Right lobe of liver (tissue), 4 donors: ENCODE results near the gene SMPX.

Experiments
- CTCF ChIP-seq, 4 donors: fragments of 200-600 bp in 3 of 4; fragments of 450-650 bp in 1 of 4; IDR thresholded peaks; one replicate each; pipeline versions ENCODE4 v1.5.1 to v1.8.0; 2016 to 2022; ENCODE audit warnings: antibody characterized with exemption in 4 of 4, mild to moderate bottlenecking in 2 of 4
- POLR2A ChIP-seq: fragments of 450-650 bp; IDR thresholded peaks from one replicate; pipeline ENCODE4 v1.6.1; 2017; ENCODE audit warnings: antibody characterized with exemption, mild to moderate bottlenecking
- donor health status: DM: no; HTN: no; CAD: no.
- donor health status: DM: no; HTN: no; CAD: no.
- donor health status: DM: no; HTN: yes; CAD: no.

GRCh38 chrX:21683941-21684340 lies 74.0 kb downstream of the SMPX start:
- no peak for TF ChIP-seq CTCF (IDR thresholded peaks at IDR 0.05)
- no peak for TF ChIP-seq POLR2A
